Choroid plexus epithelial cell (primary cell): ENCODE data around the gene PFN3.
"Not testable (repeated sequence)": the region's sequence is repeated elsewhere in the genome, so short reads cannot be mapped to it uniquely, and the experiment has no call there.

Experiments used
- DNase-seq: peaks from one replicate; pipeline ENCODE4 v3.0.0-alpha.2; 2010; ENCODE audit warnings: low read depth
- H3K4me3 ChIP-seq: 2 replicates; pipeline ENCODE4 v1.5.1; 2011; ENCODE audit warnings: low read depth, mild to moderate bottlenecking, control low read depth, low read length, moderate library complexity
- TF ChIP-seq, protein P1 (sequence below): conservative IDR thresholded peaks from 2 replicates; pipeline ENCODE4 v1.5.1; 2011; ENCODE audit warnings: low read depth, mild to moderate bottlenecking, control low read depth, inconsistent platforms, low read length, moderate library complexity

The PFN3 gene

DNA sequence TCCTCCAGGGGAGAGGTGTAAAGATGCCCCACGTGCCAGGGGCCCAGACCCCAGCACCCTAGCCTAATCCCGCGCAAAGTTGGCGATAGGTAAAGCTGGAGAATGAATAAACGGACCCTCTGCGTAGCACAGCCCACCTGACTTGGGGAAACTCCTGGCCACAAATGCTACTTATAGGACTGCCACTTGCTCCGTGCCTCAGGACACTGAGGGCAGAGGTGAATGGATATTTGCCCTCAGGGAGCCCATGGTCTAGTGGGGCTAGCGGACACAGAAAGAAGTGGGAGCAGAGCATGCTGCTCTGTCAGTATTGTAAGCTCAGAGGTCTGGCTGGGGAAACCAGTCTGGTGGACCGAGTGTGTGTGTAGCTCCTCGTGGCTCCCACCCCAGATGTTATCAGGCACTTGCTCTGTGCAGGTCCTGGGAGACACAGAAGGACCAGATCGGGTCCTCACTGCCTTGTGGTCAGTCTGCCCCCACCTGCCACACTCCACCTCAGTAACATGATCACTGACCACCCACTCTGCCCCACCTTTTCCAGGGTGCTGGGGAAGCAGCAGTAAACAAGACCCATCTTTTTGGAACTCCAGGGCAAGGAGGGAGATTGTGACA is 26.9 kb upstream of the PFN3 start:
- peak overlapping the region; percentile 81 for H3K4me3 ChIP-seq
- peak; percentile 28 for DNase-seq
- TF ChIP-seq, protein P1, sequence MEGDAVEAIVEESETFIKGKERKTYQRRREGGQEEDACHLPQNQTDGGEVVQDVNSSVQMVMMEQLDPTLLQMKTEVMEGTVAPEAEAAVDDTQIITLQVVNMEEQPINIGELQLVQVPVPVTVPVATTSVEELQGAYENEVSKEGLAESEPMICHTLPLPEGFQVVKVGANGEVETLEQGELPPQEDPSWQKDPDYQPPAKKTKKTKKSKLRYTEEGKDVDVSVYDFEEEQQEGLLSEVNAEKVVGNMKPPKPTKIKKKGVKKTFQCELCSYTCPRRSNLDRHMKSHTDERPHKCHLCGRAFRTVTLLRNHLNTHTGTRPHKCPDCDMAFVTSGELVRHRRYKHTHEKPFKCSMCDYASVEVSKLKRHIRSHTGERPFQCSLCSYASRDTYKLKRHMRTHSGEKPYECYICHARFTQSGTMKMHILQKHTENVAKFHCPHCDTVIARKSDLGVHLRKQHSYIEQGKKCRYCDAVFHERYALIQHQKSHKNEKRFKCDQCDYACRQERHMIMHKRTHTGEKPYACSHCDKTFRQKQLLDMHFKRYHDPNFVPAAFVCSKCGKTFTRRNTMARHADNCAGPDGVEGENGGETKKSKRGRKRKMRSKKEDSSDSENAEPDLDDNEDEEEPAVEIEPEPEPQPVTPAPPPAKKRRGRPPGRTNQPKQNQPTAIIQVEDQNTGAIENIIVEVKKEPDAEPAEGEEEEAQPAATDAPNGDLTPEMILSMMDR = no peak

DNA sequence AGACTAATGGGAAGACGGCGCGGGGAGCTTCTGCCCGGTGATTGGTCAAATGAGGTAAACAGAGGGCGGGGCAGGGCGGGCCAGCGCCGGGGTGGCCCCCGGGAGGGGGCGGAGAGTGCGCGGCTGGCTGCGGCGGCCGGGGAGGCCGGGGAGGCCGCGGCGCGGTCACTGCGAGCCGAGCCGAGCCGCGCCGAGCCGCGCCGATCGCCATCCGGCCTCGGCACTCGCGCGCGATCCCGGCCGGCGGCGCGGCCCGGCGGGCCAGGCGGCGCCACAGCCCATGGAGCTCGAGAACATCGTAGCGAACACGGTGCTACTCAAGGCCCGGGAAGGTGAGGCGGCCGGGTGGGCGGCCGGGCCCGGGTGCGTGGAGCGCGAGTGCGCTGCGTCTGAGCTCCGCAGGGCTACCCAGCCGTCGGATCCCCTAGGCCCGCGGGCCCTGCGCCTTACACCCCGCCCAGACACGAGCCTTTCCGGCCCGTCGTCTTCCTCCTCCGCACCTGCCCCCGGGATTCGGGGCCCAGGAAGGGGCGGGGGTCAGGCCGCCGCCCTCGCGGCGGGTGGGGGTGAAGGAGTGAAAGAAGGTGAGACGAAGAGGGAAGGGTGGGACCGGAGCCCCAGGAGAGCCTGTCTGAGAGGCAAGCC is 26.2 kb upstream of the PFN3 start, which contains the start of gene GRK6:
Gene GRK6 (plus strand): TSS at position 111 of the 645 bp plus-strand sequence. CDS start 170 bp downstream, at position 281.
- TF ChIP-seq, protein P1 = no peak
- no peak for DNase-seq
- H3K4me3 ChIP-seq = peak within 1 kb of the TSS; percentile 81

DNA sequence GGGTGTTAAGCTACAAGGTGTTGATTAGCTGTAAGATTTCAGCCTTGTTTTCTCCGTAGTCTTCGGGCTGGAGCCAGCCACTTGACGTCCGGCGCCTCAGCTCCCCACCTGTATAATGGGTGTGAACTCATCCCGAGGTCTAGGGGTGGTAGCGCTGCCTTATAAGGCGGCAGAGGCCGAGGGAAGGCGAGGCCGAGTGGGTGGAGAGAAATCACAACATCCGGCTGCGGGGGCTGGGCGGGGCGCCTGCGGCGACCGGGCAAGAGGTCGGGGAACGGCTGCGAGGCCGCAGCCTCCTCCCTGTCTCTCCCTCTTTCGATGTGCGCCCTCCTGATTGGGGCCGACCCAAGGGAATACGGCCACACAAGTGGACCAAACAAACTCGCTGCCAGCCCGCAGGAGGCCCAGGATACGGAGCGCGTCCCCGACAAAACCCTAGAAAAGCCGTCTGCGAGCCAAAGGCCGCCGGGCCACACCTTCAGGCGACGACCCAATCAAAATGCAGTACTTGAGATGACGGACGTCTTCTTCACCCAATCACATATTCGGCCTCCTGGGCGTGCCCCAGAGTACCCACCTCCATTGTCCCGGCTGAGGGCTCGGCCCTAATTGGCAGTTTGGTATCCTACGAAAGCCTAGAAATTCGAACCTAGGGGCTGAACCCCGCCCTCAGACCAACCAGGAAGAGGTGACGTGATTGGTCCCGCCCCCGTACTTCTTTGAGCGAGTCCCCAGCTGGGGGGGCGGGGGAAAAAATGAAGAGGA is 25.5 kb upstream of the PFN3 start:
- TF ChIP-seq, protein P1 = no peak
- peak; percentile 100 for DNase-seq
- H3K4me3 ChIP-seq = peak overlapping the region; percentile 72

DNA sequence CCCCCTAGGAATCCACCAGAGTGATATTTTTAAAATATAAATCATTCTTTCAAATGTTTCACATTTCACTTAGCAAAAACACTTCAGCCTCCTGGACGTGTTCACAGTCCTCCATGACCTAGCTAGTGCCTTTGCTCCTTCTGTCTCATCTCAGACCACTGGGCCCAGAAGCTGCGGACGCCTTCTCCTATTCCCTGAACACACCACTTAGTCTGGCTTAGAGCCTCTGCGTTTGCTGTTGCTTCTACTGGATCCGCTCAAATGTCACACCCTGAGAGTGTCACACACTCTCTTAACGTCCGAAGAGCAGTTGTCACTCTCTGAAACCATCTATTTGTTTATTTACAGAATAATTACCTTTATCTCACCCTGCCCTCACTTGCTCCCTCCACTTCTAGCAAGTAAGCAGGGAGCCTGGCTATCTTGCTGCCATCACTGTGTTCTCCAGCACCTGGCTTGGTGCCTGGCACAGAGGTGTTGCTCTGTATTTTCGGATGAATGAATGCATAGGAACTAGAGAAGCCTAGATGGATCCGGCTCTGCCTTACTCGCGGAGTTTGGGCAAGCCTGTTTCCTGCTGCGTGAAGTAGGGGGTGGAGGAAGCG is 24.8 kb upstream of the PFN3 start:
- TF ChIP-seq, protein P1 = no peak
- peak overlapping the region; percentile 72 for H3K4me3 ChIP-seq
- DNase-seq = no peak

DNA sequence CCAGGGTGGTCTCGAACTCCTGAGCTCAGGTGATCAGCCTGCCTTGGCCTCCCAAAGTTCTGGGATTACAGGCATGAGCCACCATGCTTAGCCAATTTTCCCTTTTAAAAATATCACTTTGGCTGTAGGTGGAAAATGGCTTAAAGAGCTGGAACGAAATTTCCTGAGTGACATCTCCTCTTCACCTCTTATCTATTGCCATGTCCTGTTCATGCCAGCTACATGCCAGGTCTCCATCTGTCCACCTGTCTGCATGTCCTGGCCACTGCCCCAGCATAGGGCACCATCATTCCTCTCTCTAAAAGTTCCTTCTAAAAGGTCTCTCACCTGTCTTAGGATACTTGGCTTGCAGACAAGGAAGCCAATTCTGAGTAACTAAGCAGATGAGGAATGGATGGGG is 23.2 kb upstream of the PFN3 start:
- H3K4me3 ChIP-seq = no peak overlapping the region
- DNase-seq = no peak
- TF ChIP-seq, protein P1 = no peak

DNA sequence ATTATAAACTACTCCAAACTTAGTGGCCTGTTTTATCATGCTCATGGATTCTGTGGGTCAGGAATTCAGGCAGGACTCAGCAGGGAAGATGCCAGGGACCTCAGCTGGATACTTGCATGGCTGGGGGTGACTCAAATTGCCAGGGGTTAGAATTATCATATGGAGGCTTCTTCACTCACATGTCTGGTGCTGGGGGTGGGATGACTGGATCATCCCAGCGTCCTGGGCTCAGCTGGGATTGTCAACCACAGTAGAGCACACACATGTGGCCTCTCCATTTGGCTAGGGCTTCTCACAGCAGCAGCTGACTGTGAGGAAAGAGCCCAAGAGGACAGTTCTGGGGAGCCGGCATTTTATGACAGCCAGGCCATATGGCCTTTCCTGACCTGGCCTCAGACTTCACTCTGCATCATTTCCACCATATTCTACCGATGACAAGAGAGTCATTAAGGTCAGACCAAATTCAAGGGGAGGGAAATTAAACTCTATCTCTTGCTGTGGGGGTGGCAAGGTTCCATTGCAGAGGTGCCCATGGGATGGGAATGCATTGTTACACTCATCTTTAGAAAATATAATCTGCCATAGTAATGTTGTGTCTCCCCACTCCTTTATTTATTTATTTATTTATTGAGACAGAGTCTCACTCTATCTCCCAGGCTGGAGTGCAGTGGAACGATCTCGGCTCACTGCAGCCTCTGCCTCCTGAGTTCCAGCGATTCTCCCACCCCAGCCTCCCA is 20.8 kb upstream of the PFN3 start:
- no peak overlapping the region for H3K4me3 ChIP-seq
- TF ChIP-seq, protein P1 = no peak
- no peak for DNase-seq

DNA sequence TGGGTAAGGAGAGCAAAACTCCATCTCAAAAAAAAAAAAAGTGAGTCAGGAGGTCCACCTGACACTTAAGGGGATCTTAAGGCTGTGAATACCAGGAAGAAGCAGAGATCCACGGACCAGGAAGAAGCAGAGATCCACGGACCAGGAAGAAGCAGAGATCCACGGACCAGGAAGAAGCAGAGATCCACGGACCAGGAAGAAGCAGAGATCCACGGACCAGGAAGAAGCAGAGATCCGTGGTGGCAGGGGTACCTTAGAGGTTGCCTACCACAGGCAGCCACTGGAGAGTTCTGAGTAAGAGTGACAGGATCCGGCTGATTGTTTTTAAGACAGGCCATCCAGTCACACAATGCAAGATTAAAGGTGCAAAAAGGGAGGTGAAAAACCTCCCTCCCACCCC is 20.0 kb upstream of the PFN3 start:
- not testable (repeated sequence) for DNase-seq, H3K4me3 ChIP-seq
